HUES64 (cell line): ENCODE results near the gene ATXN1. TPM values are rescaled to one million over a fixed set of nuclear protein-coding genes. Genes with fewer than 3 reads are reported as not detected.

ENCODE experiments used
- H3K27ac ChIP-seq: 2 replicates; pipeline ENCODE4 v1.7.0; 2013; ENCODE audit warnings: low read depth, low read length, inconsistent platforms
- H3K27me3 ChIP-seq: 2 replicates; pipeline ENCODE4 v1.6.1; 2013; ENCODE audit warnings: mild to moderate bottlenecking, low read length; ENCODE audit not compliant: insufficient read depth
- H3K36me3 ChIP-seq: 2 replicates; pipeline ENCODE4 v1.6.1; 2013; ENCODE audit warnings: mild to moderate bottlenecking, low read length; ENCODE audit not compliant: insufficient read depth
- H3K4me1 ChIP-seq: 2 replicates; pipeline ENCODE4 v1.6.1; 2013; ENCODE audit warnings: mild to moderate bottlenecking, low read length, moderate library complexity; ENCODE audit not compliant: insufficient read depth
- H3K4me3 ChIP-seq: 2 replicates; pipeline ENCODE4 v1.5.1; 2013; ENCODE audit warnings: mild to moderate bottlenecking, low read length, moderate library complexity
- H3K9ac ChIP-seq: 2 replicates; pipeline ENCODE4 v1.6.1; 2013; ENCODE audit warnings: mild to moderate bottlenecking, low read depth, low read length
- H3K9me3 ChIP-seq: 2 replicates; pipeline ENCODE4 v1.6.1; 2013; ENCODE audit warnings: low read depth, low read length; ENCODE audit not compliant: insufficient read depth
- WGBS: fragments of 150-250, 120-280 bp; methylation state at CpG from one replicate; pipeline ENCODE4 v1.1.7; 2013; ENCODE audit warnings: missing lambda C conversion rate; 5-methylcytosine and 5-hydroxymethylcytosine counted together
- polyA plus RNA-seq, 2 experiments: library from polyadenylated mRNA; stranded (reverse); fragments of 50-300 nt; gene quantifications; one replicate each; pipeline ENCODE4 v1.2.3, GENCODE V29; 2013

ATXN1 gene
- polyA plus RNA-seq (2013, experiment 1 of 2) = 1.7 TPM
- 1.6 TPM for polyA plus RNA-seq (2013, experiment 2 of 2)

- Histone ChIP-seq H3K9me3 (no peaks in the 10 kb centered on the region), H3K27me3 (peaks cover 24% of the 10 kb centered on the region), H3K4me3 (peak within 1 kb of the TSS; percentile 87), H3K4me1 (peaks cover 16% of the 10 kb centered on the region), H3K36me3 (no peaks in the 10 kb centered on the region), H3K27ac (peak within 1 kb of the TSS; percentile 80; the same call in 1 of the 2 replicates), H3K9ac (peak within 1 kb of the TSS; percentile 69)
- under 1% methylated on average over 66 of the region's 82 CpGs for WGBS
These were observed at the start of gene ATXN1 for GRCh38 chr6:16760516-16761470. Gene ATXN1, minus strand, starts transcription at chr6:16761460.

GRCh38 chr6:16810411-16810810 lies 49.2 kb upstream of the ATXN1 start:
- Histone ChIP-seq H3K9me3 (peaks cover 29% of the 10 kb centered on the region), H3K4me1 (peaks cover 4% of the 10 kb centered on the region), H3K9ac (no peak overlapping the region), H3K27me3 (no peaks in the 10 kb centered on the region), H3K4me3 (no peak overlapping the region), H3K27ac (no peak overlapping the region), H3K36me3 (no peaks in the 10 kb centered on the region)
- 75% methylated on average over 1 of the region's 1 CpG for WGBS

DNA sequence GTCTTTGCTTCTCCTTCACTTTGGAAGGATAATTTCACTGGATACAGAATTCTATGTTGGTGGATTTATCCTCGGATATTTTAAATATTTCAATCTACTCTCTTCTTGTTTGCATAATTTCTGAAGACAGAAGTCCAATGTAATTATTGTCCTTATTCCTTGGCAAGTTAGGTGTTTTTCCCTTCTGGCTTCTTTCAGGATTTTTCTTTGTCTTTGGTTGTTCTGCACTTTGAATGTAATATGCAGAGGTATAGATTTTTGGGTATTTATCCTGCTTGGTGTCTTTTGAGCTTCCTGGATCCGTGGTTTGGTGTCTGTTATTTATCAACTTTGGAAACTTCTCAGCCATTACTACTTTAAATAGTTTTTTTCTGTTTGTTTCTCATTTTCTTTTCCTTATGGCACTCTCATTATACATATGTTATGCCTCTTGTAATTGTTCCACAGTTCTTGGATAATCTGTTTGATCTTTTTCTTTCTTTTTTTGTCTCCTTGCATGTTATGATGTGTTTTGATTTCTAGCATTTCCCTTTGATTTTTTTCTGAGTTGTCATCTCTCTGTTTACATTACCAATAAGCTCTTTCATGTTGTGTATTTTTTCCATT lies 48.6 kb upstream of the ATXN1 start:
- peaks cover 29% of the 10 kb centered on the region for H3K9me3 ChIP-seq
- WGBS = 80% methylated on average over 1 of the region's 2 CpGs
- peaks cover 10% of the 10 kb centered on the region for H3K4me1 ChIP-seq
- no peak overlapping the region for H3K27ac ChIP-seq
- H3K36me3 ChIP-seq = no peaks in the 10 kb centered on the region
- H3K27me3 ChIP-seq = no peaks in the 10 kb centered on the region
- no peak overlapping the region for H3K9ac ChIP-seq
- H3K4me3 ChIP-seq = no peak overlapping the region

GRCh38 chr6:16807956-16808355 lies 46.7 kb upstream of the ATXN1 start:
- WGBS = 100% methylated on average over 5 of the region's 6 CpGs
- Histone ChIP-seq H3K4me3 (no peak overlapping the region), H3K27ac (no peak overlapping the region), H3K27me3 (no peaks in the 10 kb centered on the region), H3K4me1 (peaks cover 27% of the 10 kb centered on the region), H3K9ac (no peak overlapping the region), H3K36me3 (no peaks in the 10 kb centered on the region), H3K9me3 (peaks cover 24% of the 10 kb centered on the region)

DNA sequence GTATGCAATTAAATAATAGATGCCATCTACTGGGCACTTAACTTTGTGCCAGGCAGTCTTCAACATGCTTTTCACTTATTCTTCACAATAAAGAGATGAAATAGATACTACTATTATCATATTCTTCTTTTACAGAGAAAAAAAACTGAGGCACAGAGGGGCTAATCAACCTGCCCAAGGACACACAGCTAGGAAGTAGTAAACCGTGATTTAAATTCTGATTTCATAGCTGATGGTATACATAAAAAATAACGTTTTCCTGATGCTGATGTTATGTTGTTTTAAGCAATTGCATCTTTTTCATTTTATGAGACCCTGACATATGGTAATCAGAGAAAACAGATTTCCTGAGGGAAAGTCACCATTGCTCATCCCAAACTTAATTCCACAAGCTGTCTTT lies 45.1 kb upstream of the ATXN1 start:
- H3K9me3 ChIP-seq = peaks cover 11% of the 10 kb centered on the region; the same call in 1 of the 2 replicates
- H3K36me3 ChIP-seq = no peaks in the 10 kb centered on the region
- peaks cover 30% of the 10 kb centered on the region for H3K4me1 ChIP-seq
- H3K9ac ChIP-seq = no peak overlapping the region
- H3K27me3 ChIP-seq = no peaks in the 10 kb centered on the region
- no peak overlapping the region for H3K27ac ChIP-seq
- H3K4me3 ChIP-seq = no peak overlapping the region
- WGBS = 93% methylated on average over 2 of the region's 2 CpGs

DNA sequence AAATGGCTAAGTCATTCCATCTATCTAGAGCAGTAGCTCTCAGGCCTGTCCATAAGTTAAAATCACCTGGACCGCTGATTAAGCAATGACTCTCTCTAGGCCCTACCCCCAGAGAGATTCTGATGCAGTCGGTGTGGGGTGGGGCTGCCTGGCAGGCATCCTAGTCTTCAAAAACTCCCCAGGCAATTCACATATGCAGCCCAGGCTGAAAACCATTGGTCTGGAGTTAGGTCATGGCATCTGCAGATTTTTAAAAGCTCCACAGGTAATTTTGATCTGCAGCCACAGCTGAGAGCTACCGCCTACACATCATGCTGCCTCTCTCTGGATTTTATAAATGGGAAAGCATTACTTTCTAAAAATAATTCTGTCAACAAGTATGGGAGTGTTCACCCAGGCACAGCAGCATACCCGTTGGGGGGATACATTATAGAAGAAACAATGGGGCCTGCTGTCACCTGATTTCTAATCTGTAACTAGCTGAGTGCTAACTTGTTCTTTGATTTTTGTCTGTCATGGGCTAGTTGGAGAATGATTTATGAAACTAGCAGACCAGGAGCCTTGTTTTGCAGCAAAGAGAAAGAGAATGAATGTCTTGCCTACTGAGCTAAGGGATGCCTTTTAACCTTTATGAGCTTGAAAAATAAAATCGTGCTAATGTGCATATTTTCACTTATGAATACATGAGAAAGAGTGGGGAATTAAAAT lies 44.1 kb upstream of the ATXN1 start:
- H3K36me3 ChIP-seq = no peaks in the 10 kb centered on the region
- peak overlapping the region; percentile 16; the same call in 1 of the 2 replicates for H3K27ac ChIP-seq
- H3K9me3 ChIP-seq = peaks cover 9% of the 10 kb centered on the region; the same call in 1 of the 2 replicates
- no peak overlapping the region for H3K9ac ChIP-seq
- H3K4me1 ChIP-seq = peaks cover 30% of the 10 kb centered on the region
- H3K4me3 ChIP-seq = no peak overlapping the region
- no peaks in the 10 kb centered on the region for H3K27me3 ChIP-seq
- WGBS = 37% methylated on average over 4 of the region's 5 CpGs

GRCh38 chr6:16804546-16805242 lies 43.4 kb upstream of the ATXN1 start:
- Histone ChIP-seq H3K4me3 (no peak overlapping the region), H3K9ac (no peak overlapping the region), H3K4me1 (peaks cover 30% of the 10 kb centered on the region), H3K27me3 (no peaks in the 10 kb centered on the region), H3K27ac (peak overlapping the region; percentile 24; the same call in 1 of the 2 replicates), H3K9me3 (peaks cover 6% of the 10 kb centered on the region; the same call in 1 of the 2 replicates), H3K36me3 (no peaks in the 10 kb centered on the region)
- 57% methylated on average over 8 of the region's 8 CpGs for WGBS

DNA sequence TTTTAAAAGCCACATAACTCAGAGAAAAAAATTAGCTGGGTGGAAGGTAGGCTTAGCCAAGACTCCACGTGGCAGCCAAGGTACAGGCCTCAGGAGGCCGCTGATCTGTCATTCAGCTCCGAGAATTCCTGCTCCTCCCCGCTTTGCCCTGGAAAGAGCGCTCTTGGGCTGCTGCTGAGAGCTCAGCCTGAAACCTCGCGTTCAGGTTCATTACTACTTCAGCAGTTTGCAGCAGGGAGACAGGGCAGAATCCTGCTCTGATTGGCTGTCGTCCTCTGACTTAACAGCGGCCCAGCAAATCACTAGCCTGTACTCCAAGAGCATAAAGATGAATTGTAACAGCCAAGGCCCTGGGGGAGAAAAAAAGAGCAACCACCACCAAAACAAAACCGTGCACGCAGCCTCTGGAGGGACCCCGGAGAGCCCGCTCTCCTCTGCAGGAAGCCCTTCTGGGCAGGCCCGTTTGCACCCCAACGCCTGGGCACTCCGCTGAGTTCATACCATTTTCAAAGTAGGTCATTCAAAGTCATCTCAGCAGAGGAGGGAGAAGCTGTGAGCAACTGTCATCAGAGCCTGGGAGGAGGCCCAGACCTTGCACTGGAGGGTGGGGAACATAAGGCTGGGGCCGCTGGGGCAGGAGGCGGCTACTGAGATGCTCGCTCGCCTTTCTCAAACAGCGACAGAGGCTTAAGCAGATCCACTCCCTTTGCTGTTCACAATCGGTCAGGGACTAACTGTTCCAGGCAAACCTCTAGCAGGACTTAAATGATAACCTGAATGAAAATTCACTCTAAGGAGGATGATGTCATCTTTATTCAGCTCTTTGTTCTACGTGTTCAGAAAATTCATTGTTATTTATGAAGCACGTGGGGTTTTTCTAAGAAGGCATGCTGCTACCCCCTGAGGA lies 42.3 kb upstream of the ATXN1 start:
- peak overlapping the region; percentile 65; the same call in 1 of the 2 replicates for H3K27ac ChIP-seq
- peaks cover 30% of the 10 kb centered on the region for H3K4me1 ChIP-seq
- peak overlapping the region; percentile 34 for H3K9ac ChIP-seq
- peak overlapping the region; percentile 39 for H3K4me3 ChIP-seq
- 18% methylated on average over 24 of the region's 24 CpGs for WGBS
- H3K9me3 ChIP-seq = no peaks in the 10 kb centered on the region
- H3K27me3 ChIP-seq = no peaks in the 10 kb centered on the region
- H3K36me3 ChIP-seq = no peaks in the 10 kb centered on the region

- H3K4me3 ChIP-seq = no peak overlapping the region
- no peaks in the 10 kb centered on the region for H3K36me3 ChIP-seq
- H3K27ac ChIP-seq = no peak overlapping the region
- peaks cover 30% of the 10 kb centered on the region for H3K4me1 ChIP-seq
- no peaks in the 10 kb centered on the region for H3K9me3 ChIP-seq
- no peaks in the 10 kb centered on the region for H3K27me3 ChIP-seq
- 93% methylated on average over 2 of the region's 2 CpGs for WGBS
- H3K9ac ChIP-seq = no peak overlapping the region
These were observed 40.8 kb upstream of the ATXN1 start for GRCh38 chr6:16802071-16802470.

DNA sequence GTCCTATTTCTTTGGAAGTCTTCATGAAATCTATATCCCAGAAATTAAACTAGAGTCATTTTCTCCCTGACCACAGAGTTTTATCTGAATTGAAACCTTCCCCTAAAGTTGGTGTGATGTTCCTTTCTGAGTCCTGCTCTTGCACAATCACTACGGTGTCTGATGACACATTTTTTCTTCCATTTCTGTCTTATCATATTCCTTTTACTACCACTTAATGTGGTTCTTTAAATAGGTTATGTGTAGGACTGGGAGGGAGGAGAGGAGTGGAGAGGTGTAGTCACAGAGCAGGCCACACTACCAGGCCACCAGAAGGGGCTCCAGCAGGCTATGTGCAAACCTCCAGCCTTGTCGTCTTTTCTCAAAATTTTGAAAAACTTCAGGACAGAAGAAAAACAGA lies 39.7 kb upstream of the ATXN1 start:
- Histone ChIP-seq H3K36me3 (no peaks in the 10 kb centered on the region), H3K27me3 (no peaks in the 10 kb centered on the region), H3K9me3 (no peaks in the 10 kb centered on the region), H3K9ac (no peak overlapping the region), H3K4me3 (no peak overlapping the region), H3K27ac (no peak overlapping the region), H3K4me1 (peaks cover 30% of the 10 kb centered on the region)
- 94% methylated on average over 2 of the region's 2 CpGs for WGBS
